GM12801 (cell line): ENCODE data around the gene GABRB2.

Experiments
- TF ChIP-seq, protein P1 (sequence below): IDR thresholded peaks from one replicate; pipeline ENCODE4 v1.5.1; 2011; ENCODE audit warnings: control low read depth; ENCODE audit not compliant: insufficient read length; ENCODE audit errors: extremely low read depth

GABRB2 gene

DNA sequence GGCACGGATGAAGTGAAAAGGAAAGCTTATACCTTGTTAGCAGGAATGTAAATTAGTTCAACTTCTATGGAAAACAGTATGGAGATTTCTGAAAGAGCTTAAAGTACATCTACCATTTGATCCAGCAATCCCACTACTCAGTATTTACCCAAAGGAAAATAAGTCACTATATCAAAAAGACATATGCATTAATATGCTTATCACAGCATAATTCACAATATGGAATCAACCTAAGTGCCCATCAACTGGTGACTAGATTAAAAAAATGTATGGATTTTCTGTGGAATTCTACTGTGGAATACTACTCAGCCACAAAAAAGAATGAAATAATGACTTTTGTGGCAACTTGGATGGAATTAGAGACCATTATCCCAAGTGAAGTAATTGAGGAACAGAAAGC, 279.6 kb downstream of the GABRB2 start:
- TF ChIP-seq, protein P1, sequence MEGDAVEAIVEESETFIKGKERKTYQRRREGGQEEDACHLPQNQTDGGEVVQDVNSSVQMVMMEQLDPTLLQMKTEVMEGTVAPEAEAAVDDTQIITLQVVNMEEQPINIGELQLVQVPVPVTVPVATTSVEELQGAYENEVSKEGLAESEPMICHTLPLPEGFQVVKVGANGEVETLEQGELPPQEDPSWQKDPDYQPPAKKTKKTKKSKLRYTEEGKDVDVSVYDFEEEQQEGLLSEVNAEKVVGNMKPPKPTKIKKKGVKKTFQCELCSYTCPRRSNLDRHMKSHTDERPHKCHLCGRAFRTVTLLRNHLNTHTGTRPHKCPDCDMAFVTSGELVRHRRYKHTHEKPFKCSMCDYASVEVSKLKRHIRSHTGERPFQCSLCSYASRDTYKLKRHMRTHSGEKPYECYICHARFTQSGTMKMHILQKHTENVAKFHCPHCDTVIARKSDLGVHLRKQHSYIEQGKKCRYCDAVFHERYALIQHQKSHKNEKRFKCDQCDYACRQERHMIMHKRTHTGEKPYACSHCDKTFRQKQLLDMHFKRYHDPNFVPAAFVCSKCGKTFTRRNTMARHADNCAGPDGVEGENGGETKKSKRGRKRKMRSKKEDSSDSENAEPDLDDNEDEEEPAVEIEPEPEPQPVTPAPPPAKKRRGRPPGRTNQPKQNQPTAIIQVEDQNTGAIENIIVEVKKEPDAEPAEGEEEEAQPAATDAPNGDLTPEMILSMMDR, result no peak

DNA sequence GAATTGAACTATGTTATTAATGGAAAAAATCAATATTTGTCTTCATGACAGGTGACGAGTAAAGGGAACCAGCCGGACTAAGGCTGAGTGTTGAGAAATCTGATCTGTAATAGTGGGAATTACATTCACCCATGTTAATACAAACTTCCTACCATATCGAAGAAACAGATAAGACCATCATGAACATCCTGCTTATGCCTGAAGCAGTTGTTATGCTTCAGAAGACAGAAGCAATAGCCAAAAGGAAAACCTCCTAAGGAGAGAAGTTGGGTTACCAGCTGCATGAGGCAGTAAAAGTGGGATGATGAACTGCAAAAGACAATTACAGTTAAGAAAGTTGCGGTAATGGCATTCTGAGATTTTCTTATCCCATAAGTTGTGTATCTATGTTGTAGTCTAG, 281.5 kb downstream of the GABRB2 start:
- TF ChIP-seq, protein P1, result no peak

DNA sequence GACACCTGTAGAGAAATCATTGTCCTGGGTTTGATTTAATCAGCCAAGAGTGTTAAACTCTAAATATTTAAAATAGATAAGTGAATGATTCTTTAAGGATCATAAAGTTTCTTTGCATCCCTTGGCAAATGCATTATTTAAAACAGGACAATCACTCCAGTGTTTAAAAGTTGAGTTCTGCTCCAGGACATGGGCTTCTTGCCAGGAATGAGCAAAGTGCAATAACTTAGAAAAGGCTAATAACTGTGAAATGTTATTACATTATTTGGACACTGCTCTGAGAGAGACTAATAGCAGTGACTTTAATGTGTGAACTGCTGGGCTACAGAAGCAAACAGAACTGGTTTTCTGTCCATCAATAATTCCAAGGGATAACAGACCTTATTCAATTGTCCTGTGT, 283.3 kb downstream of the GABRB2 start:
- TF ChIP-seq, protein P1, result no peak

DNA sequence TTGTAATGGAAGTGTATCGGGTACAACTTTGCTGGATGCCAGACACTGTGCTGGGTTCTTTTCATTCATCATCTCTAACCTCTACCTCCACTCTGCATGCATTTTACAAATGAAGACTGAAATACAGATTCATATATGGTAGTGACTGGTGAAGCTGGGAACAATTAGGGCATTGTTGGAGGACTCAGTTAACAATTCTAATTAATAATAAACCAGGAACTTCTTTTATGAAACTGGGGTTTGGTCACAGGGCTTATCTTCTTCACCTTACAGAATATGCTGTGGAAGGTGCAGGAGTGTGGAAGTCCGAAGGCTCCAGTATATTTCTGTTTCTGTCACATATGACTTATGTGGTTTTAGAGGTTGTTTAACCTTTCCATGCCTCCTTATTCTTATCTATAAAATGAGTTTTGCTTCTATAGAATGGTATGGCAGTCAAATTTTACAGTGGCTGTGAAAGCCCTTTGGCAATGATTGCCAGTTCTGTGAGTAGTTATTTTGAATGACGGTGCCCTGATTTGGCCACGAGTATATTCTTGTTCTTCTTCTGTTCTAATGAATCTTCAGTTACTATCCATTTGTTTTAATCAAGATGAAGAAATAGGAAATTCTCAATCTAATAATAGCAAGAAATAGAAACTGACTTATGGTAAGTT, 284.7 kb downstream of the GABRB2 start:
- TF ChIP-seq, protein P1, result no peak

DNA sequence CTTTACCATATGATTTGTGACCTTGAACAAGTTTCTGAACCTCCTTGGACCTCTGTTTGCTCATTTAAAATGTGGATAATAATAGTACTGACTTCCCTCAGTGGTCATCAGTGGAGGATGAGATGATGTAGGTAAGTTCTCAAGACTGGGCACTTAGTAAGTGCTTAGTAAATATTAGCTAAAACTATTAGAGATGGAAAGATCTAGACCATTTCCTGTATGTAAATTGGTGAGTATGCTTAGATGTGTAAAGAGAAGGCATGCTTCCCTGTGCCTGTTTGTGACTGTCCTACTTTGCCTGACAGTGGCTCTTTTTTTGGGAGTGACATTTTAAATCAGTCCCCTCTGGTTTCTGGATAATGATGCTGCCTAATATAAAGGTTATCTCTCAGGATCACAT, 288.1 kb downstream of the GABRB2 start:
- TF ChIP-seq, protein P1, result no peak

DNA sequence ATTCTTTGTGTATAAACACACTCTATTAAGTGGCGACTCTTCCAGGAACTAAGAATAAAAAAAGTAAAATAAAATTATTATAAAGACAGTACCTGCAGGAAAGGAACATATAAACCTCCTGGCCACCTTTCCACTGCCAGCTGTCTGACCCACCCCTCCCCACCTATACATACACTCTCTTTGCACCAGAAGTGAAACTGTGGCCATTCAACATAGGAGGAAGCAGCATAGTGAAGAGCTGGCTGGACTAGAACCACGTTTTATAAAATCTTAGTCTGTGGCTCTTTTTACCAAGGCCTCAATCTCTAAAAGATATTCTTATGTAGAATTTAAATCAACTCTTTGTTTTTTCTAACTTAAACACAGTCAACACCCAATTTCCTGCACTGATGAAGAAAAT, 289.6 kb downstream of the GABRB2 start:
- TF ChIP-seq, protein P1, result no peak

DNA sequence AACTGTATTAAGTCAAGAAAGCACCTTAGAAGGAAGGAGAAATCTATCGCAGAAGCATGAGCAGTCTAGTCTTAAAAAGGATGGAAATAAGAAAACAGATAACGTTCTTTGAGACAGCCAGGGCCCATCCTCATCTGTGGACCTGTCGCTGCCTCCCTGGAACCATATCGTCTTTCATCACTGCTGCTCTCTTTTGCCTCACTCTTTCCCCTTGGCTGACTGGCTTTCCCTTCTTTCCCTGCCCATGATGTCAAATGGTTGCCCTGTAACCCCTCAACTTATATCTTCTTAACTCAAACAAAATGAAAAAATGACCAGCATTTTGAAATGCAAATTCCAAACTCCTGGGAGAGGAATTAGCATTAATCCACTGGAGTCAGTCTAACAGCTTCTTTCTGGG, 299.8 kb downstream of the GABRB2 start:
- TF ChIP-seq, protein P1, result no peak
